ENCODE results near the gene AIP.
"Not testable (repeated sequence)": the region's sequence is repeated elsewhere in the genome, so short reads cannot be mapped to it uniquely, and the experiment has no call there.

The AIP gene

DNA sequence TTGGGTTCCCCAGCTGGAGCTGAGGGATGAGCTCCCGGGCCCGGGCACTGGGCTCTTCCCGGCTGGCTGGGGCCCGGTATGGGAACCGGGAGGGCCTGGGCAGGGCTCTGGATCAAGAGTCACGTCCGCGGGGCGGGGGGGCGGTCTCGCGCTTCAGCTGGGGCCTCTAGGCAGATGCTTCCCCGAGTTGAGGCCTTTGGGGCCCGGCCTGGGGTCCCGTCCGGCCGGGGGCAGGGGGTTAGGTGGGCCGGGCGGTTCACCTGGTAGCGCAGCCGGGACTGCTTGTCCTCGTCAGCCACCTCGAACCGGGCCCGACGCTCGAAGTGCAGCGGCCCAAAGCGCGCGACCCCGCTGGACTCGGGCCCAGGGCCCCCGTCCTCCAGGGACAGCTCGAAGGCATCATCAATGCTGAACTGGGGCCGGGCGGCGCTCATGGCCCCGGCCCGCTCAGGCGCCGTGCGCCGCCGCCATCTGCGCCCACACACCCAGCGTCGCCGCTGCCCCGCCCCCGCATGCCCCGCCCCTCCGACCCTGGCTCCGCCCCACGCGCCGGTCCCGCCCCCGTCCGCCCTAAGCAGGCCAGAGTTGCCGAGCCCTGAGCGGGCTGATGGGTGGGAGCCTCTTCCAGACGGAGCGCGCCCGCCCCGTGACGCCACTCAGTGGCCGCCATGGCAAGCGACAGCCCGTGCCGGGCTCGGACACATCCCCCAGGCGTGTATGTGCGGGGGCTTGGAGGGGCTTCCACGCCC, 13.9 kb upstream of the AIP start, which contains the start of gene TMEM134:
TSS of gene TMEM134 (minus strand) at position 493 of the 749 bp plus-strand sequence. CDS start at position 434, 59 bp downstream.
- peak; percentile 44 for DNase-seq (ENCODE audit: low read depth)

DNA sequence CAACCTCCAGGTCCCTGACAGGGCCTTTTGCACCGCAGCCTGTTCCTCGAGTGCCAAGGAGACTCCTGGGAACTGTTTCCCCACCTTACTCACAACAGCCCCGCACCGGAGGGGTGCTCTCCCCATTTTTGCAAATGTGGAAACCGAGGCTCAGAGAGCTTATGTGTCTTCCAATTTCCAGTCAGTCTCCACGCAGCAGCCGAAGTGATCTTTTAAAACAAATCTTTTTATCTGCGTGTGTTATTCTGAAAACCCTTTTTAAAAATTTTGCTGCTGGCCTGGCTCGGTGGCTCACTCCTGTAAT, 13.4 kb upstream of the AIP start:
- no peak for DNase-seq (ENCODE audit: low read depth)

DNA sequence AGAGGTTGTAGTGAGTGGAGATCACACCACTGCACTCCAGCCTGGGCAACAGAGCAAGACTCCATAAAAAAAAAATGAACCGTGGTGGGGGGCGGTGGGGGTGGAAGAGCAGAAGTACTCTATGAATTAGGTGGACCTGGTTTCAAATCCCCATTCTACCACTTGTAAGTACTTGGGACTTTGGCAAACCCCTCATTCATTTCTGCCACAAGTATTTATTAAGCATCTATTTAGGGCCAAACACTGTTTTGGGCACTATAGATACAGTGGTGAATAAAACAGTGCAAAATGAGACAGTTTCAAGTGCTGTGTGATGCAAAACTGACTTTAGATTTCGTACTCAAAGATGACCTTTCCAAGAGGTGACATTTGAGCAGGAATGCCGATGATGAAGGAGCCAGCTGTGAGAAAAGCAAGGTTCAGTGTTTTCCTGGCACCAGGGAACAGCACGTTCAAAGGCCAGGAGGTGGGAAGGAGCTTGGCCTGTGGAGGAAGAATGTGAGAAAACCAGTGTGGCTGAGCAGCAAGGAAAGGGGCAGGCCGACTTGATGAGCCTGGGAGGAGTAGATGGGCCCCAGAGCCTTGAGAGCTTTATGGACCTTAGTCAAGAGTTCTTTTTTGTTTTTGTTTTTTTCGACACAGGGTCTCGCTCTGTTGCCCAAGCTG, 12.4 kb upstream of the AIP start:
- DNase-seq (ENCODE audit: low read depth) = no peak

DNA sequence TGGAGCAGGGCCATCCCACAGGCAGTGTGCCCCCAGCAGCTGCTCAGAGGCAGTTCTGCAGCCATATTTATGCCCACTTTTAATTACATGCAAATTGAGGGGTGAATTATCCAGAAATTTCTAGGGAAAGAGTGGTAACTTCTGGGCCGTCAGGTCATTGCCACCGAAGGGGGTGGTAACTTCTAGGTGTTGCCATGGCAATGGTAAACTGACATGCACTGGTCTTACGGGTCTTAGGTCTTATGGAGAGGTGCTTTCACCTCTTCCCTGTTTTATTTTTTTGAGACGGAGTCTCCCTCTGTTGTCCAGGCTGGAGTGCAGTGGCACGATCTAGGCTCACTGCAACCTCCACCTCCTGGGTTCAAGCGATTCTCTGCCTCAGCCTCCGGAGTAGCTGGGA, 9.9 kb upstream of the AIP start:
- DNase-seq (ENCODE audit: low read depth) = no peak

DNA sequence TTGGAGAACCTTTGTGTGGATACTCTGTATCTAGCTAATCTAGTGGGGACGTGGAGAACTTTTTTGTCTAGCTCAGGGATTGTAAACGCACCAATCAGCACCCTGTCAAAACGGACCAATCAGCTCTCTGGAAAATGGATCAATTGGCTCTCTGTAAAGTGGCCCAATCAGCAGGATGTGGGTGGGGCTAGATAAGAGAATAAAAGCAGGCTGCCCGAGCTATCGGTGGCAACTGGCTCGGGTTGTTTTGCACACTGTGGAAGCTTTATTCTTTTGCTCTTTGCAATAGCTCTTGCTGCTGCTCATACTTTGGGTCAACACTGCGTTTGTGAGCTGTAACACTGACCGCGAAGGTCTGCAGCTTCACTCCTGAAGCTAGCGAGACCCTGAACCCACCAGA, 6.1 kb upstream of the AIP start:
- DNase-seq (ENCODE audit: low read depth) = not testable (repeated sequence)

DNA sequence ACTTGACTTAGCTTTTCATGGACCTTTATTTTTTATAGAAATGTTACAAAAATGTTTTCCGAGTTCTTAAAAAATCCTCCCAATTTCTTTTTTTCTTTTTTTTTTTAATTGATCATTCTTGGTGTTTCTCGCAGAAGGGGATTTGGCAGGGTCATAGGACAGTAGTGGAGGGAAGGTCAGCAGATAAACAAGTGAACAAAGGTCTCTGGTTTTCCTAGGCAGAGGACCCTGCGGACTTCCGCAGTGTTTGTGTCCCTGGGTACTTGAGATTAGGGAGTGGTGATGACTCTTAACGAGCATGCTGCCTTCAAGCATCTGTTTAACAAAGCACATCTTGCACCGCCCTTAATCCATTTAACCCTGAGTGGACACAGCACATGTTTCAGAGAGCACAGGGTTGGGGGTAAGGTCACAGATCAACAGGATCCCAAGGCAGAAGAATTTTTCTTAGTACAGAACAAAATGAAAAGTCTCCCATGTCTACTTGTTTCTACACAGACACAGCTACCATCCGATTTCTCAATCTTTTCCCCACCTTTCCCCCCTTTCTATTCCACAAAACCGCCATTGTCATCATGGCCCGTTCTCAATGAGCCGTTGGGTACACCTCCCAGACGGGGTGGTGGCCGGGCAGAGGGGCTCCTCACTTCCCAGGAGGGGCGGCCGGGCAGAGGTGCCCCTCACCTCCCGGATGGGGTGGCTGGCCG, 5.3 kb upstream of the AIP start:
- DNase-seq (ENCODE audit: low read depth) = not testable (repeated sequence)

DNA sequence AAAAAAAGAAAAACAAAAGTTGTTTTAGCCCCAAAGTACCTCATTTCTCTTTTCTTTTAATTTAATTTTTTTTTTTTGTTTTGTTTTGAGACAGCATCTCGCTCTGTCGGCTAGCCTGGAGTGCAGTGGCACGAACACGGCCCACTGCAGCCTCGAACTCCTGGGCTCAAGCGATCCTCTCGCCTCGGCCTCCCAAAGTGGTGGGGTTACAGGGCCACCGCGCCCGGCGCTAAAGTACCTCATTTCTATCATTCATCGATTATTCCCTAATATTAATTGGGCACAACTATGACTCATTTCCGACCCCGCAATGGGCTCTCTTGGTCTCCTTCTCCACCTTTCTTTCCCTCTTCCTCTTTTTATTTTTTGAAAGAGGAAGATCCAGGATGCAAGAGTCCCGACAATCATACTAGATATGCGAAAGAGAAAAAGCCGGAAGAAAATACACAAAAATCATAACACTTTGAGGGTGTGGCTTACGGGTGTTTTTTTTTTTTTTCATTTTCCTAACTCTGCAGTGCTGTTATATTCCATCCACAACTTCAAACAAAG, 475 bp upstream of the AIP start:
- no peak for DNase-seq (ENCODE audit: low read depth)

DNA sequence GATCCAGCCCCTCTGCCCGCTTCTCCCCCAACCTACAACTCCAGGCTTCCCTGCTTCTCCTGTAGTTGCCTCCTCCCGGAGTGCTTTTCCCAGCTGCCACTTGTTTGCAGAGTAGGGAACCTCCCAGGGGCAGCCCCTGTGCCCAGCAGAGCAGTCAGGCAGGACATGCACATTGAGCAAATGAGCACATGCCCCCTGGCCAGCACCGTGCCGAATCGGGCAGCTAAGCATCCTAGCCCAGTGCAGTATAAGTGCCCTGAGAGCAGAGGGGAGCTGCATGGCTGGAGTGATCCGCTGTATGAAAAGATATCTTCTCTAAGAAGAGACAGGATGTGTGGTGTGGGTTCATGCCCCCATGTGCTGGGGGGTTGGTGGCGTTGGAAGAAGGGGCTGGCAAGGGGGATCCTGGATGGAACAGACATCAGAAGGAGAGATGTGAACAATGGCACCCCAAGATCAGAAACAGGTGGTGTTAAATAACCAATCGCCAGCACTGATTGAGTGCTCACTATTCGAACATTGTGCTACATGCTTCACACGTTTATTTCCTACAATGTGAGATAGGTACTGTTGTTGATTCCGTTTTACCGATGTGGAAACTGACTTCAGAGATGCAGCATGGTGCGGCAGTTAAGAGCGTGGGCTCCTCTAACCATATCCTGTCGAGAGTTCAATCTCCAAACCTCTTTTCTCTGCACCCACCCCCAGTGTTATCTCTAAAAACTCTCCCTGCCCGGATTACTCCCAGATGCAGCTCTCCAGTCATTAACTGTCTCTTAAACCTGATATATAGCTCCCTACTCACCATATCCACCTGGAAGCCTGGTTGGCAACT, 1.2 kb downstream of the AIP start:
- DNase-seq (ENCODE audit: low read depth) = no peak

DNA sequence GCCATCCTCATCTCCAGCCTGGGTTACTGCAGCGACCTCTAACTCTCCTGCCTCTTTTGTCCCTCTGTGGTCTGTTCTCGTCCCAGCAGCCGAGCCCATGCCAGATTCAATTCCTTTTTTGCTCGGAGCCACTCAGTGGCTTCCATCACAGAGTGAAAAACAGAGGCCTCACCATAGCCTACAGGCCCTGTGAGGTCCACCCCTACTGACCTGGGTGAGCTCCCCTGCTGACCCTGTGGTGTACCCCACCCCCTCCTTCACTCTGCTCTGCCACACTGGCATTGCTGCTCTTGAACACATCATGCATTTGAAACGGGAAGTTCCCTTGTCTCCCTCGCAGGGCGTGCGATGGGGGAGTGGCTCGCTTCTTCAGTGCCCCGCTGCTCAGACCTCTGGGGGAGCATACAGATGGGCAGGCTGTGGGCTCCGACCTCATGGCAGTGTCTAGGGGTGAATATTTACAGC, 2.1 kb downstream of the AIP start:
- DNase-seq (ENCODE audit: low read depth) = no peak

DNA sequence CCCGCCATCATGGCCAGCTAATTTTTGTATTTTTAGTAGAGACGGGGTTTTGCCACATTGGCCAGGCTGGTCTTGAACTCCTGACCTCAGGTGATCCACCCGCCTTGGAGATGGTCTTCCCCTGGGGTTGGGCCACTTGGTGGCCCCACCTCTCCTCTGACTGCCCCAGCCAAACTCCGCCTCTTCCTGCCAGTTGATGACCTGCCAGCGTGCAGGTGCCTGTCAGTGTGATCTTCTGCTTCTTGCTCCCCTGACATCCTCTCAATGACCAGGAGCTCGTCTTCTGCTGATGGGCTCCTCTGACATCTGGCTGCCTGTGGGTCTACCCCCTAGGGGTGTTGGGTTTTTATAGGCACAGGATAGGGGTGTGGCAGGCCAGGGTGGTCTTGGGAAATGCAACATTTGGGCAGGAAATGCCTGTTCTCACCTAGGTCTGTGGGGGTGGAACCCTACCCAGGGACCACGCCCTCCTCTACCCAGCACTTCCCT, 3.1 kb downstream of the AIP start:
- DNase-seq (ENCODE audit: low read depth) = not testable (repeated sequence)

DNA sequence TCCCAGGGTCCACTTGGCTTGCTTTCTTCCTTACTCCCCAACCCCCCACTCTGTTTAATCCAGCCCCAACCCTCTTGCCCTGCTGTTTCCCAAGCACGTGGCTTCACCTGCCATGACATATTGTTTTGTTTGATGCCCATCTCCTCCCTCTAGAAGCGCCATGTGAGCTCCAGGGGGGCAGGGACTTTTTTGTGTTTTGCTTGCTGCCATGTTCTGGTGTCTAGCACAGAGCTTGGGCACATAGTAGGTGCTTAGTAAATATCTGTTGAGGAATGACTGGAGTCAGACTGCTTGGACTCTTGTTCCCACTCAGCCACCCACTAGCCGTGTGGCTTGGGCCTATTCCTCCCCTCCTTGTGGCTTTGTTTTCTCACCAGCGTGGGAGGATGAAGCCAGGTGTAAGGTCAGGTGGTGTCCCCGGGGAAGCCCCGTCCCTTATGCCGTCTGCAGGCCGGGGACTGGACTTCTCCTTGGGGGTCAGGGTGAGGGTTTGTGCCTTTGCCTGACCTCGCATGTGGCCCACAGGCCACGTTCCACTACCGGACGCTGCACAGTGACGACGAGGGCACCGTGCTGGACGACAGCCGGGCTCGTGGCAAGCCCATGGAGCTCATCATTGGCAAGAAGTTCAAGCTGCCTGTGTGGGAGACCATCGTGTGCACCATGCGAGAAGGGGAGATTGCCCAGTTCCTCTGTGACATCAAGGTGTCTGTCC, 3.8 kb downstream of the AIP start:
- no peak for DNase-seq (ENCODE audit: low read depth)

DNA sequence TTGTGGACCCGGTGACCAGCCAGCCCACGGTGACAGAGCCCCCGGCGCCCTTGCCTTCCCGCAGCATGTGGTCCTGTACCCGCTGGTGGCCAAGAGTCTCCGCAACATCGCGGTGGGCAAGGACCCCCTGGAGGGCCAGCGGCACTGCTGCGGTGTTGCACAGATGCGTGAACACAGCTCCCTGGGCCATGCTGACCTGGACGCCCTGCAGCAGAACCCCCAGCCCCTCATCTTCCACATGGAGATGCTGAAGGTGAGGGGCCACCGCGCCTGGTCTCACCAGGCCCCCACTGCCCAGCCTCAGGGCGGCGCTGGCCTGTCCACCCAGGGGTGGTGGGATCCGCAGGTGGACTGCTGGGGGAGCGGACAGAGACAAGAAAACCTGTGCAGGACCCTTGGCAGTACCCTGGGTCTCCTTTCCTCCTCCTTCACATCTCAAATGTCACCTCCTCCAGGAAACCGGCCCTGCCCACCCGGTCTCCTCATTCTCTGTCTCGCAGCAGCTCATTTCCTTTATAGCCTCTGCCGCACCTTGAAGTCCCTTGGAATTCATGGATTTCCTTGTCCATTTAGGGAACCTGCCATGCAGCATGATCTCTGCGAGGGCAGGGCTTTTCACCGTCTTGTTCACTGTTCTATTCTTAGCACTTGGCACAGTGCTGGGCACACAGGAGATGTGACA, 6.5 kb downstream of the AIP start:
- DNase-seq (ENCODE audit: low read depth) = no peak

DNA sequence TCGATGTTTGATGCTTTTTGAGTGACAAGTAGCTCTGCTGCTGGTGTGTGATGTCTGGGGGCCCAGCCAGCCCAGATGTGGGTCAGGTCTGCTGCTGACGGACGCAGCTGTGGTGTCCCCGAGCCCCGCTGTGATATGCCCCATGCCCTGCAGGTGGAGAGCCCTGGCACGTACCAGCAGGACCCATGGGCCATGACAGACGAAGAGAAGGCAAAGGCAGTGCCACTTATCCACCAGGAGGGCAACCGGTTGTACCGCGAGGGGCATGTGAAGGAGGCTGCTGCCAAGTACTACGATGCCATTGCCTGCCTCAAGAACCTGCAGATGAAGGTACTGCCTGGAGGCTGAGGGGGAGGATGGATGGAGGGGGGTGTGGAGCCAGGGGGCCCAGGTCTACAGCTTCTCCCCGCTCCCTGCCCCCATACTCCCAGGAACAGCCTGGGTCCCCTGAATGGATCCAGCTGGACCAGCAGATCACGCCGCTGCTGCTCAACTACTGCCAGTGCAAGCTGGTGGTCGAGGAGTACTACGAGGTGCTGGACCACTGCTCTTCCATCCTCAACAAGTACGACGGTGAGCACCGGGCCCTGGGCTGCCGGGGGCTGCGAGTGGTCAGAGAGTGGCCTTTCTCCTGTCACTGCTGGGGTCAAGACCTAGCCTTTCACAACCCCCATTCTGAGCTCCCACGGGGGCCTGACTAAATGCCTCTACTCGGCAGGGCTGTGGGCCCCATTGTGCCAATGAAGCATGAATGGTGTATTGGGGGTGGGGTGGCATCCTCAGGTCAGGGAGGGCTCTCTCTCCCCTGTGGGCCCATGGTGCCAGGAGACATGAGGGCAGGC, 7.3 kb downstream of the AIP start:
- DNase-seq (ENCODE audit: low read depth) = no peak

DNA sequence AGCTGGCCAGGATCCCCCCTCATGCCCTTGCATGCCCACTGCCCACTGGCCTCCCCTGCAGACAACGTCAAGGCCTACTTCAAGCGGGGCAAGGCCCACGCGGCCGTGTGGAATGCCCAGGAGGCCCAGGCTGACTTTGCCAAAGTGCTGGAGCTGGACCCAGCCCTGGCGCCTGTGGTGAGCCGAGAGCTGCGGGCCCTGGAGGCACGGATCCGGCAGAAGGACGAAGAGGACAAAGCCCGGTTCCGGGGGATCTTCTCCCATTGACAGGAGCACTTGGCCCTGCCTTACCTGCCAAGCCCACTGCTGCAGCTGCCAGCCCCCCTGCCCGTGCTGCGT, 7.9 kb downstream of the AIP start:
- no peak for DNase-seq (ENCODE audit: low read depth)

DNA sequence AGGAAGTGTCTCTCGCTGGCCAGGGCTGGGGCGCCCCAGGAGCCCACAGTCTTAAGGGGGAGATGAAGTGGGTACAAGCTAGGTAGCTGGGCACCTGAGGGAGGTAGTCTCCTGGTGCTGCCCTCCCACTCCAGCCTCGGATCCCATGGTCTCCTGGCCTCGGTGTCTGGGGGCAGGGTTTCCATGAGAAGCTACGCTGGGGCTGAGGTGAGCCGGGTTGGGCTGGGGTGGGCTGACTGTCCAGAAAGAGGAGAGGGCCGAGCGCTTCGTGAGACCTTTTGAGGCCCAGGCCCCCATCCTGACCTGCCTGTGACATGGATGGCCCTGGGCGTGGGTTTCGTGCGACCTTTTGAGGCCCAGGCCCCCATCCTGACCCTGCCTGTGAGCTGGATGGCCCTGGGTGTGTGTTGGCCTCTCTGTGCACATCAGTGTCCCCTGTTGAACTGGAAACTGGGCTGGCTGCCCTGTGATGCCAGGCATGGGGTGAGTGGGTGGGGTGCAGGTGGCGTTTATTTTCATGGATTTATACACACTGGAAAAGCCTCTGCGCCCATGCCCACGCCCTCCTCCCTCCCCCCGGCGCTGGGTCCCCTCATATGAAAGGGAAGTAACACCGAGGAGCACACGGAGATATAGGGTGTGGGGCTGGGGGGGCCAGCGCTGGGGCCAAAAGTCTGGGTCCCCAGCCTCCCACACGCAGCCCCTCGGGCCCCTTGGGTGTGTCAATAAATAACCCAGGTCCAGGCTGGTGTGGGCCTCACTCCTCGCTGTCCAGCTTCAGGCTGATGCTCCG, 8.6 kb downstream of the AIP start:
- DNase-seq (ENCODE audit: low read depth) = no peak

DNA sequence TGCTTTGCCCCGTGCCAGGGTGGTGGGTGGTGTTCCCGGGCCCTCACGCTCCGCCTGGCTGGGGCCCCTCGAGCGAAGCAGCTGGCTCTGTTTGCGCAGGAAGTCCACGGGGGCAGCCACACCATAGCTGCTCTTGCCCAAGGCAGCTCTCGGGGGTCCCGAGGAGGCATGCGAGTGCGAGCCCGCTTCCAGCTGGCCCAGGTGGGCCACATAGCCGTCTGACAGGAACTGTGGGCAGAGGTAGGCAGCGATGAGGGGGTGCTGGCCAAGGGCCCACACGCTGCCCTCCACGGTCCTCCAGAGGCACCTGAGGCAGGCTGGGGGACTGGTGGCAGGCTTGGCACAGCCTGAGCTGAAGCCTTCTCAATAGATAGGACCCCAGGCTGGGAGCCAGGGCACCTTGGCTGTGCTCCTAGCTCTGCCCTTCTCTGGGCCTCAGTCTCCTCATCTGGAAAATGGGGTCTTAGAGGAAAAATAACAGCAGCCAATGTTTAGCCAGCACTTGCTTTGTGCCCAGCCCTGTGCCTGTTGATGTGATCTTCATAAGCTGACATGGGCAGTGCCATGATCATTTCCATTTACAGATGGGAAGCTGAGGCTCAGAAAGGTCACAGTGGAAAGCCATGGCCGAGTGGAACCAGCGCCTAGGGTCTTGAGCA, 9.4 kb downstream of the AIP start:
- no peak for DNase-seq (ENCODE audit: low read depth)

DNA sequence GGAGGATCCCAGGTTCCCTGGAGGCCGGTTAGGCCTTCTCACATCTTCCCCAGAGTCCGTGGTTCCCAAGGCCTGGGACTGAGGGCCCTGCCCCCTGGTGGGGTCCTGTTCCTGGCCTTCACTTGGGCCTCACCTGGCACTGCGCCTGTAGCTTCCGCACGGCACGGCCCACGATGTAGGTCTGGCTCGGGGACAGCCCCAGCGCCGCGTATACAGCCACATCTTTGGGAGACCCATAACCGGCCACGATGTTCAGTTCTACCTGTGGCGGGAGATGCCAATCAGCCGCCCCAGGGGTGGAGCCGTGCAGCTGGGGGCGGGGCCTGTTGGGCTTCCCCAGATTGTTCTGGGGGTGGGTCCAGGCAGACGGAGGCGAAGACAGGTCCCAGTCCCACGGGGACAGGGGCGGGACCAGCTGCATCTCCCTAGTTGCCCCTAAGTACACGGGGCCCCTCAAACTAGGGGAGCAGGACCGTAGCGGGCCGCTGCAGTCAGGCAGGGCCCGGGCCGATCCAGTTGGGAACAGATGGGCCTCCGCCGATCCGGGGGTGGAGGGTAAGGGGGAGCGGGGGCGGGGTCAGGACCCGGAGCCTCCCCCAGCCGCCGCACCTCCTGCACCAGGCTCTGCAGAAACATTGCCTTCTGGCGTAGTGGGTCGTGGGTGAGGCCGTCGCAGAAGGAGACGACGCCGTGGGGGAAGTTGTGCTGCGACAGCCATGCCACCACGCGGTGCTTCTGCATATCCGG, 10.1 kb downstream of the AIP start:
- DNase-seq (ENCODE audit: low read depth) = no peak

Data from GM04503 (cell line).